ENCODE data around the gene SLC37A1.

Gene SLC37A1

GRCh38 chr21:42554251-42554961 lies 40.8 kb downstream of the SLC37A1 start:
- Histone ChIP-seq H3K4me3 (ENCODE audit: insufficient read depth in 1 of 2, low read depth in 1 of 2, low read length in 2 of 2) (no peak overlapping the region), H3K4me2 (ENCODE audit: low read length, poor library complexity, severe bottlenecking) (no peak overlapping the region), H3K4ac (ENCODE audit: low read depth in 1 of 2, low read length in 2 of 2) (no peak overlapping the region), H2AFZ (ENCODE audit: low read depth, low read length) (no peak overlapping the region), H3K27me3 (ENCODE audit: control insufficient read depth in 1 of 2, insufficient read depth in 1 of 2, low read length in 2 of 2) (no peaks in the 10 kb centered on the region), H2AK5ac (ENCODE audit: low read length, severe bottlenecking) (no peak overlapping the region), H3K14ac (ENCODE audit: low read length in 2 of 2) (no peak overlapping the region), H4K8ac (ENCODE audit: low read length) (no peak overlapping the region), H3K9ac (ENCODE audit: low read length) (no peak overlapping the region), H2BK15ac (ENCODE audit: low read depth, poor library complexity, severe bottlenecking) (no peak overlapping the region), H4K91ac (ENCODE audit: low read length) (no peak overlapping the region), H2BK12ac (ENCODE audit: low read length in 2 of 2) (no peak overlapping the region), H3K79me1 (replicated peaks; ENCODE audit: low read length, poor library complexity, severe bottlenecking) (peaks cover 7% of the 10 kb centered on the region), H2BK5ac (ENCODE audit: low read depth, low read length, poor library complexity, severe bottlenecking) (no peak overlapping the region), H3K27ac (ENCODE audit: low read length, poor library complexity, severe bottlenecking) (no peak overlapping the region), H3K9me3 (ENCODE audit: control insufficient read depth, low read length) (no peaks in the 10 kb centered on the region), H3K23ac (ENCODE audit: low read length in 2 of 2) (no peak overlapping the region), H2BK120ac (ENCODE audit: low read depth, low read length) (no peak overlapping the region), H3K36me3 (ENCODE audit: control insufficient read depth in 1 of 2, insufficient read depth in 2 of 2, low read depth in 1 of 2, low read length in 2 of 2) (peaks cover 0 to 30% of the 10 kb centered on the region in 2 experiments), H3K18ac (ENCODE audit: low read depth in 1 of 2, low read length in 2 of 2) (no peak overlapping the region), H3K4me1 (ENCODE audit: control insufficient read depth, insufficient read depth, low read depth, low read length) (peaks cover 22% of the 10 kb centered on the region)
- no peak for DNase-seq
- WGBS, result 72% methylated on average over 13 of the region's 13 CpGs

DNA sequence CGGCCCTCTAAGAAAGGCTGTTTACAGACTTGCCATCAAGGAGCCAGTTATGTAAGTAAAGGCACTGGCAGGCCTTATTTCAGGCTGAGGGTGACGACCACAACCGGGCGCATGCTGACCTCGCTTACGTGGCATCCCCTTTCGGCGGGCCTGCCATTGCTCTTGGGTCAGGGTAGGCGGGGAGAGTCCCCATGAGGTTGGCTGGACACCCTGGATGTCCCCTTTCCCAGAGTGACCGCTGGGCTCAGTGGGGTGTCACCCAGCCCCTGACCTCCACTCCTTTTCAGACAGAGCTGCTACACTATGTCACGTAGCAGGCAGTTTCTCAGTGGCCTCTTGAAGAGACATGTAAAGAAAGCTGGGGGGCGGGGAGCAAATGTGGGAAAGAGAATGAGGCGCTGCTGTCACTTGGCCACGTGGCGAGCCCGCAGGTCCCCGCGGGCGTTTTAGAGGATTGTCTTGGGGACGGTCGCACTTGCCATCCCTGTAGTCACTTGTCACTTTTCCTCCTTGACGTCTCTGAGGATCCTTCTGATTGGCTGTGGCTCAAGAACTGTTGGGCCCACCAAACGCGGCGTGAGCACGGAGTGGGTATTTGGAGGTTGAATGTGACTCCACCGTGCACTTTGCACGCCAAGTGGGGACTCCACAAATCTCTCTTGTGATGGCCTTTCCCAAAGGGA lies 42.2 kb downstream of the SLC37A1 start:
- no peak overlapping the region for H2BK120ac ChIP-seq (ENCODE audit: low read depth, low read length)
- no peak overlapping the region for H4K91ac ChIP-seq (ENCODE audit: low read length)
- H3K36me3 ChIP-seq (ENCODE audit: control insufficient read depth in 1 of 2, insufficient read depth in 2 of 2, low read depth in 1 of 2, low read length in 2 of 2), result peaks cover 0 to 42% of the 10 kb centered on the region in 2 experiments
- H3K9ac ChIP-seq (ENCODE audit: low read length), result no peak overlapping the region
- H3K79me1 ChIP-seq (replicated peaks; ENCODE audit: low read length, poor library complexity, severe bottlenecking), result peaks cover 14% of the 10 kb centered on the region
- no peak overlapping the region for H2BK12ac ChIP-seq (ENCODE audit: low read length in 2 of 2)
- H3K27ac ChIP-seq (ENCODE audit: low read length, poor library complexity, severe bottlenecking), result no peak overlapping the region
- no peak overlapping the region for H3K4me2 ChIP-seq (ENCODE audit: low read length, poor library complexity, severe bottlenecking)
- H3K4me3 ChIP-seq (ENCODE audit: insufficient read depth in 1 of 2, low read depth in 1 of 2, low read length in 2 of 2), result no peak overlapping the region
- no peaks in the 10 kb centered on the region for H3K27me3 ChIP-seq (ENCODE audit: control insufficient read depth in 1 of 2, insufficient read depth in 1 of 2, low read length in 2 of 2)
- H2BK5ac ChIP-seq (ENCODE audit: low read depth, low read length, poor library complexity, severe bottlenecking), result no peak overlapping the region
- H2AFZ ChIP-seq (ENCODE audit: low read depth, low read length), result no peak overlapping the region
- H4K8ac ChIP-seq (ENCODE audit: low read length), result no peak overlapping the region
- no peak overlapping the region for H3K23ac ChIP-seq (ENCODE audit: low read length in 2 of 2)
- H3K9me3 ChIP-seq (ENCODE audit: control insufficient read depth, low read length), result no peaks in the 10 kb centered on the region
- H3K14ac ChIP-seq (ENCODE audit: low read length in 2 of 2), result no peak overlapping the region
- 87% methylated on average over 28 of the region's 28 CpGs for WGBS
- peaks cover 28% of the 10 kb centered on the region for H3K4me1 ChIP-seq (ENCODE audit: control insufficient read depth, insufficient read depth, low read depth, low read length)
- H2AK5ac ChIP-seq (ENCODE audit: low read length, severe bottlenecking), result no peak overlapping the region
- DNase-seq, result no peak
- no peak overlapping the region for H3K4ac ChIP-seq (ENCODE audit: low read depth in 1 of 2, low read length in 2 of 2)
- no peak overlapping the region for H2BK15ac ChIP-seq (ENCODE audit: low read depth, poor library complexity, severe bottlenecking)
- no peak overlapping the region for H3K18ac ChIP-seq (ENCODE audit: low read depth in 1 of 2, low read length in 2 of 2)

- H2BK12ac ChIP-seq (ENCODE audit: low read length in 2 of 2), result no peak overlapping the region
- H2BK15ac ChIP-seq (ENCODE audit: low read depth, poor library complexity, severe bottlenecking), result no peak overlapping the region
- H3K4ac ChIP-seq (ENCODE audit: low read depth in 1 of 2, low read length in 2 of 2), result no peak overlapping the region
- no peak overlapping the region for H4K91ac ChIP-seq (ENCODE audit: low read length)
- no peak overlapping the region for H3K14ac ChIP-seq (ENCODE audit: low read length in 2 of 2)
- no peak overlapping the region for H3K18ac ChIP-seq (ENCODE audit: low read depth in 1 of 2, low read length in 2 of 2)
- no peak overlapping the region for H3K9ac ChIP-seq (ENCODE audit: low read length)
- WGBS, result 82% methylated on average over 6 of the region's 6 CpGs
- H4K8ac ChIP-seq (ENCODE audit: low read length), result no peak overlapping the region
- no peak overlapping the region for H3K4me3 ChIP-seq (ENCODE audit: insufficient read depth in 1 of 2, low read depth in 1 of 2, low read length in 2 of 2)
- H3K79me1 ChIP-seq (replicated peaks; ENCODE audit: low read length, poor library complexity, severe bottlenecking), result peaks cover 14% of the 10 kb centered on the region
- H2BK120ac ChIP-seq (ENCODE audit: low read depth, low read length), result no peak overlapping the region
- H2AK5ac ChIP-seq (ENCODE audit: low read length, severe bottlenecking), result no peak overlapping the region
- H3K4me2 ChIP-seq (ENCODE audit: low read length, poor library complexity, severe bottlenecking), result no peak overlapping the region
- DNase-seq, result no peak
- H3K27me3 ChIP-seq (ENCODE audit: control insufficient read depth in 1 of 2, insufficient read depth in 1 of 2, low read length in 2 of 2), result no peaks in the 10 kb centered on the region
- peak overlapping the region; percentile 75 for H3K27ac ChIP-seq (ENCODE audit: low read length, poor library complexity, severe bottlenecking)
- H3K9me3 ChIP-seq (ENCODE audit: control insufficient read depth, low read length), result no peaks in the 10 kb centered on the region
- H3K4me1 ChIP-seq (ENCODE audit: control insufficient read depth, insufficient read depth, low read depth, low read length), result peaks cover 28% of the 10 kb centered on the region
- no peak overlapping the region for H3K23ac ChIP-seq (ENCODE audit: low read length in 2 of 2)
- H2AFZ ChIP-seq (ENCODE audit: low read depth, low read length), result no peak overlapping the region
- H3K36me3 ChIP-seq (ENCODE audit: control insufficient read depth in 1 of 2, insufficient read depth in 2 of 2, low read depth in 1 of 2, low read length in 2 of 2), result peaks cover 0 to 45% of the 10 kb centered on the region in 2 experiments
- H2BK5ac ChIP-seq (ENCODE audit: low read depth, low read length, poor library complexity, severe bottlenecking), result no peak overlapping the region
Measured at GRCh38 chr21:42556476-42556875, 42.8 kb downstream of the SLC37A1 start.

DNA sequence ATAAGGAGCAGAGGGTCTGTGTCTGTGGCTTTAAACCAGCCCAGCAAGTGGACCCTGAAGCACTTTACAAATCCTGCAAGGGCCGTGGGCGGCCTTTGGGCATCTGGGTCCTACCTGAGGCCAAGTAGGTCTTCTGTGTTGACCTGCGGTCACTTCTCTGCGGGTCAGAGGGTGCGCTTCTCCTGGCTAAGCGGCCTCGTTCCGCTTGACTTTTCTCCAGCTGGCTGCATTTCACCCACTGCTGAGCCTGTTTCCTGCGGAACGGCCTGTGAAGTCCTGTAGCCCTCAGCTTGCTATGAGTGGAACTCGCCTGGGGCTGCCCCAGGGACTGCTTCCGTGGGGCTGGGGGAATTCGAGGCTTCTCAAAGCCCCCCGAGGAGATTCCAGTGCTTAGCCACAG lies 43.3 kb downstream of the SLC37A1 start:
- Histone ChIP-seq H3K14ac (ENCODE audit: low read length in 2 of 2) (no peak overlapping the region), H2BK120ac (ENCODE audit: low read depth, low read length) (no peak overlapping the region), H3K27me3 (ENCODE audit: control insufficient read depth in 1 of 2, insufficient read depth in 1 of 2, low read length in 2 of 2) (no peaks in the 10 kb centered on the region), H3K36me3 (ENCODE audit: control insufficient read depth in 1 of 2, insufficient read depth in 2 of 2, low read depth in 1 of 2, low read length in 2 of 2) (peaks cover 0 to 50% of the 10 kb centered on the region in 2 experiments), H3K9ac (ENCODE audit: low read length) (no peak overlapping the region), H3K27ac (ENCODE audit: low read length, poor library complexity, severe bottlenecking) (peak overlapping the region; percentile 75), H2BK12ac (ENCODE audit: low read length in 2 of 2) (no peak overlapping the region), H3K4me3 (ENCODE audit: insufficient read depth in 1 of 2, low read depth in 1 of 2, low read length in 2 of 2) (no peak overlapping the region), H3K9me3 (ENCODE audit: control insufficient read depth, low read length) (no peaks in the 10 kb centered on the region), H2BK5ac (ENCODE audit: low read depth, low read length, poor library complexity, severe bottlenecking) (no peak overlapping the region), H3K79me1 (replicated peaks; ENCODE audit: low read length, poor library complexity, severe bottlenecking) (peaks cover 16% of the 10 kb centered on the region), H3K18ac (ENCODE audit: low read depth in 1 of 2, low read length in 2 of 2) (no peak overlapping the region), H3K4ac (ENCODE audit: low read depth in 1 of 2, low read length in 2 of 2) (no peak overlapping the region), H2AFZ (ENCODE audit: low read depth, low read length) (no peak overlapping the region), H3K4me2 (ENCODE audit: low read length, poor library complexity, severe bottlenecking) (no peak overlapping the region), H4K8ac (ENCODE audit: low read length) (no peak overlapping the region), H2AK5ac (ENCODE audit: low read length, severe bottlenecking) (no peak overlapping the region), H2BK15ac (ENCODE audit: low read depth, poor library complexity, severe bottlenecking) (no peak overlapping the region), H3K4me1 (ENCODE audit: control insufficient read depth, insufficient read depth, low read depth, low read length) (peaks cover 32% of the 10 kb centered on the region), H4K91ac (ENCODE audit: low read length) (no peak overlapping the region), H3K23ac (ENCODE audit: low read length in 2 of 2) (no peak overlapping the region)
- WGBS, result 78% methylated on average over 14 of the region's 14 CpGs
- DNase-seq, result no peak
